MCF 10A (cell line): Measurements from ENCODE around the gene CABP1. TPM values are rescaled to one million over a fixed set of nuclear protein-coding genes. Genes with fewer than 3 reads are reported as not detected.
"Not testable (repeated sequence)": the region's sequence is repeated elsewhere in the genome, so short reads cannot be mapped to it uniquely, and the experiment has no call there.

Experiments used
- BruUV-seq: library from RNA; stranded (reverse); fragments of 400-500 nt; replicated peaks from 2 replicates; lab custom pipeline; 2021; lab: Mats Ljungman, UMichigan
- CTCF ChIA-PET: fragments of 300-600 bp; sonication (Branson Sonifier 250); formaldehyde crosslinking; extraction: SDS; loops from one replicate; lab custom pipeline; 2021; ENCODE audit warnings: antibody characterized with exemption, inconsistent platforms; lab: Yijun Ruan, JAX
- POLR2A ChIA-PET: fragments of 300-600, 350-650 bp; sonication (Branson Sonifier 250); formaldehyde crosslinking; extraction: SDS; loops from one replicate; lab custom pipeline; 2020; ENCODE audit warnings: antibody characterized with exemption, inconsistent platforms; lab: Yijun Ruan, JAX
- DNase-seq: peaks from one replicate; pipeline ENCODE4 v3.0.0-alpha.2; 2018; ENCODE audit not compliant: unreplicated experiment
- H3K27ac Mint-ChIP-seq: one replicate; pipeline ENCODE4 v1.8.0; 2022; ENCODE audit warnings: mild to moderate bottlenecking, low read depth, mixed read lengths; ENCODE audit not compliant: unreplicated experiment
- H3K27me3 Mint-ChIP-seq: one replicate; pipeline ENCODE4 v1.8.0; 2022; ENCODE audit warnings: mixed read lengths; ENCODE audit not compliant: insufficient read depth, unreplicated experiment
- H3K36me3 Mint-ChIP-seq: one replicate; pipeline ENCODE4 v1.8.0; 2022; ENCODE audit warnings: mild to moderate bottlenecking, moderate library complexity, mixed read lengths; ENCODE audit not compliant: insufficient read depth, unreplicated experiment
- H3K4me1 Mint-ChIP-seq: one replicate; pipeline ENCODE4 v1.8.0; 2022; ENCODE audit warnings: mixed read lengths; ENCODE audit not compliant: insufficient read depth, unreplicated experiment
- H3K4me3 Mint-ChIP-seq: one replicate; pipeline ENCODE4 v1.8.0; 2022; ENCODE audit warnings: mild to moderate bottlenecking, moderate library complexity, mixed read lengths; ENCODE audit not compliant: unreplicated experiment
- H3K9me3 Mint-ChIP-seq: one replicate; pipeline ENCODE4 v1.8.0; 2022; ENCODE audit warnings: mixed read lengths; ENCODE audit not compliant: unreplicated experiment
- CTCF ChIP-seq: fragments of 200-600 bp; IDR thresholded peaks from one replicate; pipeline ENCODE4 v1.8.0; 2022; ENCODE audit warnings: antibody characterized with exemption, mild to moderate bottlenecking; ENCODE audit not compliant: unreplicated experiment
- intact Hi-C: fragments of 100-400 bp; cut with micrococcal nuclease; formaldehyde crosslinking; loops from 2 replicates; pipeline ENCODE4 v1.14.1; 2022
- total RNA-seq: library from RNA; stranded (reverse); gene quantifications from 2 replicates; pipeline ENCODE4 v1.2.3, GENCODE V29; 2022

Gene CABP1
- total RNA-seq, 1 experiment from 2014 or later, result not detected

GRCh38 chr12:120614848-120615247, 25.6 kb upstream of the CABP1 start:
- Mint-ChIP-seq H3K4me3 (no peak overlapping the region), H3K27me3 (peaks cover 33% of the 10 kb centered on the region), H3K27ac (no peak overlapping the region), H3K4me1 (no peaks in the 10 kb centered on the region), H3K36me3 (no peaks in the 10 kb centered on the region), H3K9me3 (no peaks in the 10 kb centered on the region)
- ChIA-PET CTCF (interaction anchor here (0.6 to 1.1 kb wide), 2 partner anchors 32 to 637 kb away, joined by 3 to 5 read pairs; no protein-coding TSS in a partner anchor), POLR2A (interaction anchor here (1.2 kb wide), 1 partner anchor 12 kb away, joined by 3 read pairs; no protein-coding TSS in a partner anchor)
- no TSS peak for BruUV-seq
- TF ChIP-seq CTCF, result no peak
- intact Hi-C loops, result no loop called here
- no peak for DNase-seq

- intact Hi-C loops, H3K36me3 Mint-ChIP-seq, BruUV-seq, H3K4me1 Mint-ChIP-seq, H3K4me3 Mint-ChIP-seq, DNase-seq, H3K27ac Mint-ChIP-seq, H3K9me3 Mint-ChIP-seq: not testable (repeated sequence)
- ChIA-PET CTCF (interaction anchor here (0.6 kb wide), 2 partner anchors 304 to 412 kb away, joined by 3 read pairs; no protein-coding TSS in a partner anchor), POLR2A (interaction anchor here (0.9 kb wide), 1 partner anchor 11 kb away, joined by 3 read pairs; no protein-coding TSS in a partner anchor)
- H3K27me3 Mint-ChIP-seq, result peaks cover 38% of the 10 kb centered on the region
These were observed 23.2 kb upstream of the CABP1 start for GRCh38 chr12:120617193-120617592.

- H3K27ac Mint-ChIP-seq, H3K36me3 Mint-ChIP-seq, H3K9me3 Mint-ChIP-seq, H3K4me1 Mint-ChIP-seq, H3K4me3 Mint-ChIP-seq, DNase-seq, intact Hi-C loops, BruUV-seq: not testable (repeated sequence)
- CTCF ChIA-PET, result interaction anchor here (0.6 to 7.8 kb wide), 2 partner anchors 30 to 411 kb away, joined by 3 to 71 read pairs; no protein-coding TSS in a partner anchor
- POLR2A ChIA-PET, result interaction anchor here (0.9 kb wide), 1 partner anchor 10 kb away, joined by 3 read pairs; no protein-coding TSS in a partner anchor
- peaks cover 38% of the 10 kb centered on the region for H3K27me3 Mint-ChIP-seq
These were observed 22.7 kb upstream of the CABP1 start for GRCh38 chr12:120617767-120618166.

- BruUV-seq, result no TSS peak
- no peak for DNase-seq
- no peaks in the 10 kb centered on the region for H3K4me1 Mint-ChIP-seq
- ChIA-PET CTCF (interaction anchor here (7.8 kb wide), 1 partner anchor 29 kb away, joined by 71 read pairs; no protein-coding TSS in a partner anchor), POLR2A (no interaction called here)
- H3K4me3 Mint-ChIP-seq, result no peak overlapping the region
- TF ChIP-seq CTCF, result no peak
- no peak overlapping the region for H3K27ac Mint-ChIP-seq
- no peaks in the 10 kb centered on the region for H3K9me3 Mint-ChIP-seq
- intact Hi-C loops, result no loop called here
- no peaks in the 10 kb centered on the region for H3K36me3 Mint-ChIP-seq
- peaks cover 38% of the 10 kb centered on the region for H3K27me3 Mint-ChIP-seq
These were observed 21.3 kb upstream of the CABP1 start for GRCh38 chr12:120618954-120619615.

- Mint-ChIP-seq H3K4me3 (no peak overlapping the region), H3K27me3 (peaks cover 28% of the 10 kb centered on the region), H3K36me3 (no peaks in the 10 kb centered on the region), H3K9me3 (no peaks in the 10 kb centered on the region), H3K27ac (no peak overlapping the region), H3K4me1 (no peaks in the 10 kb centered on the region)
- BruUV-seq, result no TSS peak
- TF ChIP-seq CTCF, result no peak
- CTCF ChIA-PET, result interaction anchor here (7.8 kb wide), 1 partner anchor 27 kb away, joined by 71 read pairs; no protein-coding TSS in a partner anchor
- intact Hi-C loops, result no loop called here
- peak; percentile 19 for DNase-seq
- POLR2A ChIA-PET, result interaction anchor here (0.6 kb wide), 1 partner anchor 764 kb away, joined by 3 read pairs; no protein-coding TSS in a partner anchor
These were observed 19.8 kb upstream of the CABP1 start for GRCh38 chr12:120620624-120621023.
